Coronary artery (tissue), 2 donors: ENCODE results near the gene TKT.

Experiments
- DNase-seq: peaks from one replicate; pipeline ENCODE4 v3.0.0-alpha.2; 2017; ENCODE audit warnings: low spot score
- H3K27ac ChIP-seq, 2 donors: fragments of 200-600 bp; sonication (generic); one replicate each; pipeline ENCODE4 v1.5.1; 2016 to 2019
- H3K4me3 ChIP-seq: fragments of 200-600 bp; sonication (generic); 2 replicates; pipeline ENCODE4 v1.5.1; 2016; ENCODE audit warnings: mild to moderate bottlenecking, moderate library complexity
- TF ChIP-seq, protein P1 (sequence below): fragments of 200-600 bp; sonication (generic); IDR thresholded peaks from one replicate; pipeline ENCODE4 v1.5.1; 2019; ENCODE audit warnings: antibody characterized with exemption

TKT gene

DNA sequence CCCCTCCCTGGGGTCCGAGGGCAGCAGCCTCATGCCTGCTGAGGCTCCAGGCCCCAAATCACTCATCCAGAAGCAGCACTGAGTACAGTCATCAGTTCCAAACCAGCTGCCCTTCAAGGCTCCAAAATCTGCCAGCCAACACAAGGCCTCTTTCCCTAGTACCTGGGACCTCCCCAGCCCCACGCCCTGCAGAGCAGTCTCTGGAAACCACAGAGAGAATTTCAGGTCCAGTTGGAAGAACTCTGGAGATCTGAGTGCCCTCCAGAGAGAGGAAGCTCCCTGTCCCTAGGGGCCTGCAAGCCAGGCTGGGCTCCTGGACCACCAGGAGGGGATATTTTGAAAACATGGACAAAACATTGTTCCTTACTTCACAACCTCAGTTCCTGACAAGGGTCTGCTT, 26.2 kb downstream of the TKT start:
- Histone ChIP-seq H3K4me3 (no peak overlapping the region), H3K27ac (no peak overlapping the region)
- DNase-seq = no peak
- TF ChIP-seq, protein P1, sequence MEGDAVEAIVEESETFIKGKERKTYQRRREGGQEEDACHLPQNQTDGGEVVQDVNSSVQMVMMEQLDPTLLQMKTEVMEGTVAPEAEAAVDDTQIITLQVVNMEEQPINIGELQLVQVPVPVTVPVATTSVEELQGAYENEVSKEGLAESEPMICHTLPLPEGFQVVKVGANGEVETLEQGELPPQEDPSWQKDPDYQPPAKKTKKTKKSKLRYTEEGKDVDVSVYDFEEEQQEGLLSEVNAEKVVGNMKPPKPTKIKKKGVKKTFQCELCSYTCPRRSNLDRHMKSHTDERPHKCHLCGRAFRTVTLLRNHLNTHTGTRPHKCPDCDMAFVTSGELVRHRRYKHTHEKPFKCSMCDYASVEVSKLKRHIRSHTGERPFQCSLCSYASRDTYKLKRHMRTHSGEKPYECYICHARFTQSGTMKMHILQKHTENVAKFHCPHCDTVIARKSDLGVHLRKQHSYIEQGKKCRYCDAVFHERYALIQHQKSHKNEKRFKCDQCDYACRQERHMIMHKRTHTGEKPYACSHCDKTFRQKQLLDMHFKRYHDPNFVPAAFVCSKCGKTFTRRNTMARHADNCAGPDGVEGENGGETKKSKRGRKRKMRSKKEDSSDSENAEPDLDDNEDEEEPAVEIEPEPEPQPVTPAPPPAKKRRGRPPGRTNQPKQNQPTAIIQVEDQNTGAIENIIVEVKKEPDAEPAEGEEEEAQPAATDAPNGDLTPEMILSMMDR = no peak

DNA sequence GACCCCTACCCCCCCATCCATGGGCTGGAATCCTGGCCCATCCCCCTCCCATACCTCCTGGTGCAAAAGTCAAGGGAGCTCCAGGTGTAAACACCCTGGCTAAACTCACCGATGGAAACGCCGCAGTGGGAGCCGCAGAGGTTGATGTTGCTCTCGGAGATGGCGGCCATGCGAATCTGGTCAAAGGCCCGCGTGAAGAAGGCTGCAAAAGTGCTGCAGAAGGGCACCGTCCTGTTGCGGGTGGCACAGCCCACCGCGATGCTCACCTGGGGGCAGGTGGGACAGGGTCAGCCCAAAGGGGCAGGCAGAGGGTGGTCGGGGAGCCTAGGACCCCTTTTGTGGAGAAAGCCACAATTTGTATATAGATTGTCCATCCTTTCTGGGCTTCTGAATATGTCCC, 26.7 kb downstream of the TKT start:
- Histone ChIP-seq H3K4me3 (no peak overlapping the region), H3K27ac (no peak overlapping the region)
- no peak for DNase-seq
- TF ChIP-seq, protein P1 = no peak

GRCh38 chr3:53227993-53228885, 27.6 kb downstream of the TKT start:
- Histone ChIP-seq H3K4me3 (no peak overlapping the region), H3K27ac (no peak overlapping the region)
- TF ChIP-seq, protein P1 = no peak
- DNase-seq = no peak

DNA sequence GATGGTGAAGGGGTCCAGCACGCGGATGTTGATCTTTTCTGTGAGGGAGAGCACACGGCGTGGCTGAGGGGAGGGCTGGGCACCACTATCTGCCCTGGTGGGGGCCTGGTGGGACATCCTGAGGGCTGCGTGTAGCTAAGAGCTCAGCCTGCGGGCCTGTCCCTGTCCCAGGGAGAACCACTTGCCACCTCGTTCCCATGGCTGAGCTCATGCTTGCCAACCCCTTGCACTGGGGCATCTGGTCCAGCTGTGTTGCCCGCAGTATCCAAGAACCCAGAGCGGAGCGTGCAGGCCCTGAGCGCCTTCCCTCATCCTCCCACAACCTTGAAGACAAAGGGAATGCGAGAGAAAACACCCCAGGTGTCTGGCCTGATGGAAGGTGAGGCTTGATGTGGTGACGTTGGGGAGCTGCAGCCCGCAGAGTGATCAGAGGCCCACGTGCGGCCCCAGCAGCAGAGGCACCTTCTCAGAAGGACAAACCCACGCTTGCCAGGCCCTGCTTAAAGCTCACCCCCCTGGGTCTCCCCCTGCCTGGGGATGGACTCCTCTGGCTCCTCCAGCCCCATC, 28.9 kb downstream of the TKT start:
- H3K4me3 ChIP-seq = no peak overlapping the region
- DNase-seq = no peak
- H3K27ac ChIP-seq = no peak overlapping the region
- TF ChIP-seq, protein P1 = no peak

- DNase-seq = no peak
- Histone ChIP-seq H3K4me3 (no peak overlapping the region), H3K27ac (no peak overlapping the region)
- TF ChIP-seq, protein P1 = no peak
Measured at GRCh38 chr3:53226142-53226840, 29.5 kb downstream of the TKT start.

- Histone ChIP-seq H3K27ac (no peak overlapping the region), H3K4me3 (no peak overlapping the region)
- DNase-seq = no peak
- TF ChIP-seq, protein P1 = no peak
Measured at GRCh38 chr3:53225651-53226050, 30.2 kb downstream of the TKT start.
